ENCODE measurements around the gene LENG8. TPM values are rescaled to one million over a fixed set of nuclear protein-coding genes. Genes with fewer than 3 reads are reported as not detected.

LENG8 gene
- total RNA-seq, 3 donors from 2014 or later (not counting 1 experiment from before 2014, with no cell fraction given), result 479 to 563 (median 507) TPM

DNA sequence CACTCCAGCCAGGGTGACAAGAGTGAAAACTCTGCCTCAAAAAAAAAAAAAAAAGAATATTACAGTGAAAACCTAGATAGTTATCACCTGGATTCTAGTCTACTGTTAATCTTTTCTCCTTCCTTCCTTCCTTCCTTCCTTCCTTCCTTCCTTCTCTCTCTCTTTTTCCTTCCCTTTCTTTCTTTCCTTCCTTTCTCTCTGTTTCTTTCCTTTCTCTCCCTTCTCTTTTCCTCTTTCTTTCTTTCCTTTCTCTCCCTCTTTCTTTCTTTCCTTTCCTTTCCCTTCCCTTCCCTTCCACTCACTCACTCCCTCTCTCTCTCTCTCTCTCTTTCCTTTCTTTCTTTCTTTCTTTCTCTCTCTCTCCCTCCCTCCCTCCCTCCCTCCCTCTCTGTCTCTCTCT, 43.4 kb upstream of the LENG8 start:
- Mint-ChIP-seq H3K9me3 (peaks cover 2 to 3% of the 10 kb centered on the region in 2 donors), H3K4me1 (no peaks in the 10 kb centered on the region), H3K4me3 (no peak overlapping the region), H3K36me3 (no peaks in the 10 kb centered on the region), H3K27ac (no peak overlapping the region), H3K27me3 (ENCODE audit: low read depth in 2 of 2) (peaks cover 2 to 3% of the 10 kb centered on the region in 2 donors)
- H3K4me1 ChIP-seq (ENCODE audit: control insufficient read depth, insufficient read depth, low read length), result no peaks in the 10 kb centered on the region
- no peak for ATAC-seq
- no peaks in the 10 kb centered on the region for H3K27me3 ChIP-seq (ENCODE audit: control insufficient read depth, insufficient read depth, low read length)
- no peak overlapping the region for H3K27ac ChIP-seq (ENCODE audit: low read length)
- no peaks in the 10 kb centered on the region for H3K36me3 ChIP-seq (ENCODE audit: control insufficient read depth, insufficient read depth, low read length)
- no peaks in the 10 kb centered on the region for H3K9me3 ChIP-seq (ENCODE audit: control insufficient read depth, insufficient read depth, low read length)
- H3K4me3 ChIP-seq (ENCODE audit: low read length), result no peak overlapping the region
- TF ChIP-seq, protein P1, sequence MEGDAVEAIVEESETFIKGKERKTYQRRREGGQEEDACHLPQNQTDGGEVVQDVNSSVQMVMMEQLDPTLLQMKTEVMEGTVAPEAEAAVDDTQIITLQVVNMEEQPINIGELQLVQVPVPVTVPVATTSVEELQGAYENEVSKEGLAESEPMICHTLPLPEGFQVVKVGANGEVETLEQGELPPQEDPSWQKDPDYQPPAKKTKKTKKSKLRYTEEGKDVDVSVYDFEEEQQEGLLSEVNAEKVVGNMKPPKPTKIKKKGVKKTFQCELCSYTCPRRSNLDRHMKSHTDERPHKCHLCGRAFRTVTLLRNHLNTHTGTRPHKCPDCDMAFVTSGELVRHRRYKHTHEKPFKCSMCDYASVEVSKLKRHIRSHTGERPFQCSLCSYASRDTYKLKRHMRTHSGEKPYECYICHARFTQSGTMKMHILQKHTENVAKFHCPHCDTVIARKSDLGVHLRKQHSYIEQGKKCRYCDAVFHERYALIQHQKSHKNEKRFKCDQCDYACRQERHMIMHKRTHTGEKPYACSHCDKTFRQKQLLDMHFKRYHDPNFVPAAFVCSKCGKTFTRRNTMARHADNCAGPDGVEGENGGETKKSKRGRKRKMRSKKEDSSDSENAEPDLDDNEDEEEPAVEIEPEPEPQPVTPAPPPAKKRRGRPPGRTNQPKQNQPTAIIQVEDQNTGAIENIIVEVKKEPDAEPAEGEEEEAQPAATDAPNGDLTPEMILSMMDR (IDR thresholded peaks at IDR 0.05), result no peak
- no peak for DNase-seq
- intact Hi-C loops (cut with micrococcal nuclease), result no loop called here

- Histone ChIP-seq H3K4me1 (ENCODE audit: control insufficient read depth, insufficient read depth, low read length) (no peaks in the 10 kb centered on the region), H3K36me3 (ENCODE audit: control insufficient read depth, insufficient read depth, low read length) (no peaks in the 10 kb centered on the region), H3K9me3 (ENCODE audit: control insufficient read depth, insufficient read depth, low read length) (no peaks in the 10 kb centered on the region), H3K27me3 (ENCODE audit: control insufficient read depth, insufficient read depth, low read length) (peaks cover under 1% of the 10 kb centered on the region), H3K27ac (ENCODE audit: low read length) (no peak overlapping the region), H3K4me3 (ENCODE audit: low read length) (no peak overlapping the region)
- TF ChIP-seq, protein P1 (IDR thresholded peaks at IDR 0.05), result no peak
- intact Hi-C loops (cut with micrococcal nuclease), result no loop called here
- no peaks in the 10 kb centered on the region for H3K36me3 Mint-ChIP-seq
- peaks cover 9% of the 10 kb centered on the region in 2 donors for H3K27me3 Mint-ChIP-seq (ENCODE audit: low read depth in 2 of 2)
- H3K4me3 Mint-ChIP-seq, result no peak overlapping the region
- H3K9me3 Mint-ChIP-seq, result peaks cover 2 to 3% of the 10 kb centered on the region in 2 donors
- DNase-seq (no peak), ATAC-seq (no peak)
- H3K4me1 Mint-ChIP-seq, result no peaks in the 10 kb centered on the region
- 91% methylated on average over 7 of the region's 7 CpGs for WGBS (ENCODE audit: insufficient coverage)
- H3K27ac Mint-ChIP-seq, result peak overlapping the region; percentile 70 to 86
Measured at GRCh38 chr19:54407780-54408179, 41.2 kb upstream of the LENG8 start.

GRCh38 chr19:54408456-54409026, 40.5 kb upstream of the LENG8 start:
- H3K4me1 Mint-ChIP-seq, result peaks cover 0 to 3% of the 10 kb centered on the region in 2 donors
- H3K4me3 Mint-ChIP-seq, result no peak overlapping the region
- H3K9me3 Mint-ChIP-seq, result peaks cover 2 to 3% of the 10 kb centered on the region in 2 donors
- H3K27ac Mint-ChIP-seq, result peak overlapping the region; percentile 70 to 86
- Histone ChIP-seq H3K9me3 (ENCODE audit: control insufficient read depth, insufficient read depth, low read length) (no peaks in the 10 kb centered on the region), H3K27ac (ENCODE audit: low read length) (no peak overlapping the region), H3K4me1 (ENCODE audit: control insufficient read depth, insufficient read depth, low read length) (no peaks in the 10 kb centered on the region), H3K4me3 (ENCODE audit: low read length) (no peak overlapping the region), H3K27me3 (ENCODE audit: control insufficient read depth, insufficient read depth, low read length) (peaks cover 3% of the 10 kb centered on the region), H3K36me3 (ENCODE audit: control insufficient read depth, insufficient read depth, low read length) (no peaks in the 10 kb centered on the region)
- no peak for DNase-seq
- WGBS (ENCODE audit: insufficient coverage), result 83% methylated on average over 9 of the region's 9 CpGs
- H3K27me3 Mint-ChIP-seq (ENCODE audit: low read depth in 2 of 2), result peaks cover 9 to 14% of the 10 kb centered on the region in 2 donors
- TF ChIP-seq, protein P1 (IDR thresholded peaks at IDR 0.05), result no peak
- no peaks in the 10 kb centered on the region for H3K36me3 Mint-ChIP-seq
- no peak for ATAC-seq
- intact Hi-C loops (cut with micrococcal nuclease), result no loop called here

DNA sequence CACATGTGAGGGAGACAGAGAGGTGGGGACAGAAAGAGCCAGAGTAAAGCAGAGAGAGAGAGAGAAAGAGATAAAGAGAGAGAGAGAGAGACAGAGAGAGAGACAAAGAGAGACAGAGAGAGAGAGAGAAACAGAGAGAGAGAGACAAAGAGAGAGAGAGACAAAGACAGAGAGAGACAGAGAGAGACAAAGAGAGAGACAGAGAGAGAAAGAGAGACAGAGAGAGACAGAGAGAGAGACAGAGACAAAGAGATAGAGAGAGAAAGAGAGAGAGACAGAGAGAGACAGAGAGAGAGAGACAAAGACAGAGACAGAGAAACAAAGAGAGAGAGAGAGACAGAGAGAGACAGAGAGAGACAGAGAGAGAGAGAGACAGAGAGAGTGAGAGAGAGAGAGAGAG, 38.0 kb upstream of the LENG8 start:
- H3K36me3 ChIP-seq (ENCODE audit: control insufficient read depth, insufficient read depth, low read length), result no peaks in the 10 kb centered on the region
- peaks cover 19% of the 10 kb centered on the region for H3K27me3 ChIP-seq (ENCODE audit: control insufficient read depth, insufficient read depth, low read length)
- H3K4me1 Mint-ChIP-seq, result peaks cover 0 to 14% of the 10 kb centered on the region in 2 donors
- H3K27ac Mint-ChIP-seq, result no peak overlapping the region
- ATAC-seq, result no peak
- H3K27me3 Mint-ChIP-seq (ENCODE audit: low read depth in 2 of 2), result peaks cover 9 to 21% of the 10 kb centered on the region in 2 donors
- DNase-seq, result no peak
- TF ChIP-seq, protein P1 (IDR thresholded peaks at IDR 0.05), result no peak
- no peaks in the 10 kb centered on the region for H3K36me3 Mint-ChIP-seq
- peaks cover 7% of the 10 kb centered on the region for H3K4me1 ChIP-seq (ENCODE audit: control insufficient read depth, insufficient read depth, low read length)
- no peak overlapping the region for H3K27ac ChIP-seq (ENCODE audit: low read length)
- no peak overlapping the region for H3K4me3 Mint-ChIP-seq
- intact Hi-C loops (cut with micrococcal nuclease), result no loop called here
- H3K4me3 ChIP-seq (ENCODE audit: low read length), result no peak overlapping the region
- no peaks in the 10 kb centered on the region for H3K9me3 ChIP-seq (ENCODE audit: control insufficient read depth, insufficient read depth, low read length)
- H3K9me3 Mint-ChIP-seq, result peaks cover 6 to 8% of the 10 kb centered on the region in 2 donors

Measured in natural killer cell (primary cell).